Progenitor cell of endocrine pancreas (in vitro differentiated cells): ENCODE measurements around the gene CYP4F8. TPM values are rescaled to one million over a fixed set of nuclear protein-coding genes. Genes with fewer than 3 reads are reported as not detected.

Experiments used
- DNase-seq: peaks from one replicate; pipeline ENCODE4 v3.0.0; 2021; ENCODE audit warnings: low spot score; ENCODE audit not compliant: unreplicated experiment
- H3K27ac Mint-ChIP-seq: 2 replicates; pipeline ENCODE4 v1.8.0; 2021; ENCODE audit warnings: mild to moderate bottlenecking, moderate library complexity, mixed read lengths
- H3K27me3 Mint-ChIP-seq: 2 replicates; pipeline ENCODE4 v1.8.0; 2021; ENCODE audit warnings: mixed read lengths
- H3K36me3 Mint-ChIP-seq: 2 replicates; pipeline ENCODE4 v1.8.0; 2022; ENCODE audit warnings: mixed read lengths; ENCODE audit not compliant: insufficient read depth
- H3K4me1 Mint-ChIP-seq: 2 replicates; pipeline ENCODE4 v1.8.0; 2021; ENCODE audit warnings: low read depth, mixed read lengths
- H3K4me3 Mint-ChIP-seq: 2 replicates; pipeline ENCODE4 v1.8.0; 2021; ENCODE audit warnings: low read depth, mild to moderate bottlenecking, moderate library complexity, mixed read lengths
- H3K9me3 Mint-ChIP-seq: 2 replicates; pipeline ENCODE4 v1.8.0; 2021; ENCODE audit warnings: low read depth, mixed read lengths
- CTCF ChIP-seq: fragments of 200-600 bp; sonication (generic); IDR thresholded peaks from one replicate; pipeline ENCODE4 v1.5.0; 2021; ENCODE audit warnings: antibody characterized with exemption, mild to moderate bottlenecking; ENCODE audit not compliant: unreplicated experiment
- total RNA-seq: library from RNA; stranded (reverse); gene quantifications from 2 replicates; pipeline ENCODE4 v1.2.1, GENCODE V29; 2021

The CYP4F8 gene
- total RNA-seq, 1 donor from 2014 or later: not detected

GRCh38 chr19:15609261-15609660 lies 5.8 kb upstream of the CYP4F8 start:
- no peaks in the 10 kb centered on the region for H3K4me1 Mint-ChIP-seq
- peaks cover 34% of the 10 kb centered on the region for H3K9me3 Mint-ChIP-seq
- no peaks in the 10 kb centered on the region for H3K27me3 Mint-ChIP-seq
- TF ChIP-seq CTCF: no peak
- H3K4me3 Mint-ChIP-seq: no peak overlapping the region
- no peak for DNase-seq
- no peaks in the 10 kb centered on the region for H3K36me3 Mint-ChIP-seq
- no peak overlapping the region for H3K27ac Mint-ChIP-seq

GRCh38 chr19:15612342-15612741 lies 2.7 kb upstream of the CYP4F8 start:
- Mint-ChIP-seq H3K4me3 (no peak overlapping the region), H3K36me3 (no peaks in the 10 kb centered on the region), H3K4me1 (no peaks in the 10 kb centered on the region), H3K27ac (no peak overlapping the region), H3K9me3 (peaks cover 46% of the 10 kb centered on the region), H3K27me3 (no peaks in the 10 kb centered on the region)
- DNase-seq: no peak
- TF ChIP-seq CTCF: no peak

- no peak for TF ChIP-seq CTCF
- H3K36me3 Mint-ChIP-seq: no peaks in the 10 kb centered on the region
- H3K27me3 Mint-ChIP-seq: no peaks in the 10 kb centered on the region
- H3K4me3 Mint-ChIP-seq: no peak overlapping the region
- no peak overlapping the region for H3K27ac Mint-ChIP-seq
- DNase-seq: no peak
- peaks cover 51% of the 10 kb centered on the region for H3K9me3 Mint-ChIP-seq
- H3K4me1 Mint-ChIP-seq: no peaks in the 10 kb centered on the region
These were observed 1.7 kb upstream of the CYP4F8 start for GRCh38 chr19:15613338-15613737.

- no peaks in the 10 kb centered on the region for H3K36me3 Mint-ChIP-seq
- no peaks in the 10 kb centered on the region for H3K4me1 Mint-ChIP-seq
- peaks cover 54% of the 10 kb centered on the region for H3K9me3 Mint-ChIP-seq
- no peaks in the 10 kb centered on the region for H3K27me3 Mint-ChIP-seq
- H3K4me3 Mint-ChIP-seq: no peak overlapping the region
- TF ChIP-seq CTCF: no peak
- no peak for DNase-seq
- H3K27ac Mint-ChIP-seq: no peak overlapping the region
These were observed 508 bp downstream of the CYP4F8 start for GRCh38 chr19:15615526-15615925.

GRCh38 chr19:15616183-15616582 lies 1.2 kb downstream of the CYP4F8 start:
- H3K9me3 Mint-ChIP-seq: peaks cover 50% of the 10 kb centered on the region
- no peaks in the 10 kb centered on the region for H3K36me3 Mint-ChIP-seq
- H3K27ac Mint-ChIP-seq: no peak overlapping the region

More at GRCh38 chr19:15616183-15616582, 1.2 kb downstream of the CYP4F8 start:
- no peak for TF ChIP-seq CTCF
- no peak overlapping the region for H3K4me3 Mint-ChIP-seq
- no peak for DNase-seq
- H3K27me3 Mint-ChIP-seq: no peaks in the 10 kb centered on the region
- H3K4me1 Mint-ChIP-seq: no peaks in the 10 kb centered on the region
